Measurements from ENCODE around the gene MACROD2. TPM values are rescaled to one million over a fixed set of nuclear protein-coding genes. Genes with fewer than 3 reads are reported as not detected.

The MACROD2 gene
- total and polyA plus RNA-seq, 2 experiments from 2014 or later = 2.8 to 4.3 TPM

- TF ChIP-seq ZNF462 (CRISPR knock-in tag; IDR thresholded peaks at IDR 0.05) (no peak), ZNF331 (CRISPR knock-in tag; IDR thresholded peaks at IDR 0.05; ENCODE audit: low read depth) (no peak), CREB1 (CRISPR knock-in tag; IDR thresholded peaks at IDR 0.05; ENCODE audit: low read depth) (no peak), ETS1 (IDR thresholded peaks at IDR 0.05) (no peak), JUNB (IDR thresholded peaks at IDR 0.05; ENCODE audit: unreplicated experiment) (no peak), POLR2AphosphoS5 (IDR thresholded peaks at IDR 0.05; ENCODE audit: low read depth) (no peak), EZH2phosphoT487 (IDR thresholded peaks at IDR 0.05; ENCODE audit: unreplicated experiment) (no peak), REST (IDR thresholded peaks at IDR 0.05; ENCODE audit: unreplicated experiment) (no peak), NANOG (IDR thresholded peaks at IDR 0.05; ENCODE audit: borderline replicate concordance) (no peak)
Observed at GRCh38 chr20:14685183-14685582, 689.9 kb downstream of the MACROD2 start (continued).

Data from GM23338 (cell line).